H1 (cell line): Measurements from ENCODE around the gene SLC35F1. TPM values are rescaled to one million over a fixed set of nuclear protein-coding genes. Genes with fewer than 3 reads are reported as not detected.

Experiments used
- CTCF ChIA-PET: fragments of 300-600 bp; sonication (Branson Sonifier 250); formaldehyde crosslinking; loops from one replicate; lab custom pipeline; 2021; ENCODE audit not compliant: partially characterized antibody; lab: Charles Lee
- POLR2A ChIA-PET: fragments of 300-600 bp; sonication (Branson Sonifier 250); formaldehyde crosslinking; loops from one replicate; lab custom pipeline; 2021; ENCODE audit warnings: inconsistent platforms; ENCODE audit not compliant: partially characterized antibody; lab: Charles Lee
- DNase-seq, 2 experiments: peaks; one replicate each; pipeline versions ENCODE4 v3.0.0 to v3.0.0-alpha.2; 2010 to 2022; ENCODE audit warnings: low spot score in 2 of 2, low read depth in 1 of 2, mixed read lengths in 1 of 2
- FAIRE-seq: peaks from 2 replicates; lab custom pipeline; 2011; peaks lifted over from hg19 to GRCh38; lab: Jason Lieb, UNC
- H2AFZ ChIP-seq: 2 replicates; pipeline ENCODE4 v1.8.1; 2012; ENCODE audit warnings: low read length, inconsistent platforms
- H2AK5ac ChIP-seq: 2 replicates; pipeline ENCODE4 v1.6.1; 2013; ENCODE audit warnings: low read depth, low read length
- H2BK120ac ChIP-seq: replicated peaks from 2 replicates; pipeline ENCODE3; 2013; ENCODE audit warnings: low read depth, low read length, inconsistent platforms
- H2BK12ac ChIP-seq: 2 replicates; pipeline ENCODE4 v1.6.1; 2013; ENCODE audit warnings: low read depth, low read length
- H2BK15ac ChIP-seq: 2 replicates; pipeline ENCODE4 v1.6.1; 2013; ENCODE audit warnings: low read length
- H2BK20ac ChIP-seq: 2 replicates; pipeline ENCODE4 v1.6.1; 2013; ENCODE audit warnings: low read length
- H2BK5ac ChIP-seq: 2 replicates; pipeline ENCODE4 v1.6.1; 2013; ENCODE audit warnings: low read depth, low read length
- H3K14ac ChIP-seq: 2 replicates; pipeline ENCODE4 v1.6.1; 2013; ENCODE audit warnings: inconsistent platforms; ENCODE audit not compliant: insufficient read length
- H3K18ac ChIP-seq: 2 replicates; pipeline ENCODE4 v1.6.1; 2013; ENCODE audit warnings: low read length; ENCODE audit errors: extremely low read depth
- H3K23ac ChIP-seq: 2 replicates; pipeline ENCODE4 v1.6.1; 2013; ENCODE audit warnings: inconsistent platforms; ENCODE audit not compliant: insufficient read length
- H3K23me2 ChIP-seq: 2 replicates; pipeline ENCODE4 v1.6.1; 2013; ENCODE audit warnings: low read depth, low read length
- H3K27ac ChIP-seq: 2 replicates; pipeline ENCODE4 v1.6.1; 2011; ENCODE audit warnings: low read depth, low read length, inconsistent platforms
- H3K27me3 ChIP-seq, 4 experiments: replicated peaks in 1 of 4; 1 replicate in 1 of 4; 2 replicates in 3 of 4; pipeline versions ENCODE4 v1.6.1 to v1.8.1; 2011 to 2013; ENCODE audit warnings: low read length in 3 of 4, mild to moderate bottlenecking in 3 of 4, inconsistent platforms in 2 of 4, mixed read lengths in 2 of 4, moderate library complexity in 1 of 4; ENCODE audit not compliant: control insufficient read depth in 3 of 4, insufficient read depth in 3 of 4; ENCODE audit errors: extremely low read depth in 1 of 4
- H3K36me3 ChIP-seq, 4 experiments: 2 replicates each; pipeline versions ENCODE4 v1.6.1 to v1.8.1; 2011 to 2013; ENCODE audit warnings: mild to moderate bottlenecking in 4 of 4, low read length in 3 of 4, moderate library complexity in 2 of 4, control low read depth in 1 of 4, inconsistent platforms in 1 of 4; ENCODE audit not compliant: insufficient read depth in 4 of 4, control insufficient read depth in 2 of 4
- H3K4ac ChIP-seq: replicated peaks from 2 replicates; pipeline ENCODE3; 2013; ENCODE audit warnings: low read length, low read depth, mixed read lengths, inconsistent platforms; ENCODE audit not compliant: insufficient read length
- H3K4me1 ChIP-seq, 4 experiments: replicated peaks in 1 of 4; 1 replicate in 1 of 4; 2 replicates in 3 of 4; pipeline versions ENCODE4 v1.6.1 to v1.8.1; 2011 to 2013; ENCODE audit warnings: low read length in 3 of 4, inconsistent platforms in 2 of 4, mixed read lengths in 1 of 4; ENCODE audit not compliant: insufficient read depth in 4 of 4, control insufficient read depth in 3 of 4
- H3K4me2 ChIP-seq, 2 experiments: 2 replicates each; pipeline versions ENCODE4 v1.6.1 to v1.8.1; 2011 to 2013; ENCODE audit warnings: low read depth in 2 of 2, low read length in 2 of 2, control low read depth in 1 of 2, inconsistent platforms in 1 of 2, mild to moderate bottlenecking in 1 of 2; ENCODE audit not compliant: insufficient read depth in 1 of 2
- H3K4me3 ChIP-seq, 4 experiments: fragments of 200-600, 300-600 bp in 1 of 4; sonication (generic), shearing (Covaris generic), sonication (Bioruptor Twin) in 1 of 4; 2 replicates each; pipeline versions ENCODE4 v1.5.1 to v1.8.1; 2011 to 2016; ENCODE audit warnings: low read length in 4 of 4, low read depth in 3 of 4, control low read depth in 2 of 4, inconsistent platforms in 2 of 4, mild to moderate bottlenecking in 2 of 4, mixed read lengths in 1 of 4, moderate library complexity in 1 of 4; ENCODE audit not compliant: insufficient read depth in 2 of 4; ENCODE audit errors: extremely low read depth in 1 of 4
- H3K56ac ChIP-seq: replicated peaks from 2 replicates; pipeline ENCODE3; 2013; ENCODE audit warnings: low read depth, mild to moderate bottlenecking, mixed read lengths, low read length, inconsistent platforms; ENCODE audit not compliant: insufficient read length
- H3K79me1 ChIP-seq: 2 replicates; pipeline ENCODE4 v1.6.1; 2013; ENCODE audit warnings: low read depth, low read length, control low read depth
- H3K79me2 ChIP-seq, 2 experiments: 2 replicates each; pipeline versions ENCODE4 v1.6.1 to v1.8.1; 2012 to 2013; ENCODE audit warnings: low read length in 2 of 2, mild to moderate bottlenecking in 2 of 2, inconsistent platforms in 1 of 2; ENCODE audit not compliant: insufficient read depth in 2 of 2, control insufficient read depth in 1 of 2
- H3K9ac ChIP-seq, 4 experiments: replicated peaks in 1 of 4; 1 replicate in 1 of 4; 2 replicates in 3 of 4; pipeline versions ENCODE4 v1.6.1 to v1.8.1; 2011 to 2013; ENCODE audit warnings: low read depth in 3 of 4, low read length in 3 of 4, control low read depth in 2 of 4, mild to moderate bottlenecking in 2 of 4, moderate library complexity in 2 of 4, inconsistent platforms in 1 of 4; ENCODE audit errors: extremely low read depth in 1 of 4
- H3K9me3 ChIP-seq, 2 experiments: 2 replicates each; pipeline versions ENCODE4 v1.6.1 to v1.8.1; 2012 to 2013; ENCODE audit warnings: mild to moderate bottlenecking in 2 of 2, moderate library complexity in 2 of 2, control low read depth in 1 of 2, inconsistent platforms in 1 of 2, low read depth in 1 of 2, low read length in 1 of 2, mixed read lengths in 1 of 2; ENCODE audit not compliant: insufficient read depth in 2 of 2
- H4K20me1 ChIP-seq, 2 experiments: replicated peaks in 1 of 2; 2 replicates each; pipeline versions ENCODE3 to v1.8.1; 2011 to 2013; ENCODE audit warnings: inconsistent platforms in 2 of 2, low read length in 2 of 2, mild to moderate bottlenecking in 1 of 2; ENCODE audit not compliant: insufficient read depth in 2 of 2, control insufficient read depth in 1 of 2
- H4K5ac ChIP-seq: 2 replicates; pipeline ENCODE4 v1.6.1; 2013; ENCODE audit warnings: low read length, low read depth, mixed read lengths, inconsistent platforms; ENCODE audit not compliant: insufficient read length
- H4K8ac ChIP-seq: 2 replicates; pipeline ENCODE4 v1.8.0; 2013; ENCODE audit warnings: mild to moderate bottlenecking, moderate library complexity, low read length, inconsistent platforms; ENCODE audit not compliant: insufficient read depth; ENCODE audit errors: extremely low read depth
- H4K91ac ChIP-seq: replicated peaks from 2 replicates; pipeline ENCODE3; 2013; ENCODE audit warnings: low read length, mixed read lengths, inconsistent platforms; ENCODE audit not compliant: insufficient read length
- BACH1 ChIP-seq: IDR thresholded peaks from 2 replicates; pipeline ENCODE4 v1.6.1; 2012; ENCODE audit warnings: low read length, improper control_type of control experiment
- BCL11A ChIP-seq, 2 experiments: IDR thresholded peaks; one replicate each; pipeline ENCODE4 v1.6.1; 2011; ENCODE audit warnings: low read depth in 2 of 2, low read length in 2 of 2, mild to moderate bottlenecking in 2 of 2
- EZH2 ChIP-seq: fragments of 200-600 bp; sonication (generic); IDR thresholded peaks from 2 replicates; pipeline ENCODE4 v1.7.1; 2012; ENCODE audit warnings: low read depth, mild to moderate bottlenecking, moderate library complexity, low read length, inconsistent platforms; ENCODE audit not compliant: severe bottlenecking
- GTF2F1 ChIP-seq: IDR thresholded peaks from 2 replicates; pipeline ENCODE4 v1.6.1; 2012; ENCODE audit warnings: low read depth, low read length, improper control_type of control experiment, borderline replicate concordance
- HDAC6 ChIP-seq: IDR thresholded peaks from one replicate; pipeline ENCODE4 v1.7.1; 2012; ENCODE audit warnings: low read depth, mild to moderate bottlenecking, inconsistent platforms, low read length, moderate library complexity
- JUN ChIP-seq: IDR thresholded peaks from 2 replicates; pipeline ENCODE4 v1.6.1; 2011; ENCODE audit warnings: low read depth, mild to moderate bottlenecking, improper control_type of control experiment, low read length
- RXRA ChIP-seq: IDR thresholded peaks from 2 replicates; pipeline ENCODE4 v1.6.1; 2011; ENCODE audit warnings: low read depth, mild to moderate bottlenecking, low read length, moderate library complexity; ENCODE audit not compliant: insufficient read depth
- SP1 ChIP-seq: IDR thresholded peaks from 2 replicates; pipeline ENCODE4 v1.6.1; 2011; ENCODE audit warnings: low read depth, low read length
- SP4 ChIP-seq: IDR thresholded peaks from 2 replicates; pipeline ENCODE4 v1.6.1; 2012; ENCODE audit warnings: low read length, inconsistent platforms
- WGBS, 2 experiments: shearing (Covaris generic) in 1 of 2; methylation state at CpG; one replicate each; pipeline versions ENCODE4 v1.1.6 to v1.1.7; 2013 to 2015; ENCODE audit warnings: low lambda C conversion rate in 2 of 2, mixed read lengths in 2 of 2, inconsistent platforms in 1 of 2, low coverage in 1 of 2, missing lambda C conversion rate in 1 of 2; ENCODE audit not compliant: insufficient replicate concordance in 2 of 2, insufficient coverage in 1 of 2, insufficient read length in 1 of 2; ENCODE audit errors: extremely low coverage in 1 of 2, missing lambda C conversion rate in 1 of 2; 5-methylcytosine and 5-hydroxymethylcytosine counted together
- polyA plus RNA-seq, 7 experiments: library from polyadenylated mRNA; depleted of rRNA in 3 of 7; stranded (reverse) in 5 of 7; unstranded in 2 of 7; fragments of >200 nt in 5 of 7; fragments of 200-250 nt in 2 of 7; gene quantifications; 1 replicate in 5 of 7; 2 replicates in 1 of 7; 4 replicates in 1 of 7; pipeline versions ENCODE4 v1.2.1 to v1.2.3, GENCODE V29; 2011 to 2013; ENCODE audit warnings: missing spikeins in 2 of 7, mixed read lengths in 2 of 7
- total RNA-seq: library from RNA; stranded (reverse); fragmentation: NEBNext Ultra II Directional; extraction: Animal tissue kit (Norgen Biotek cat#: 25700); gene quantifications from 2 replicates; pipeline ENCODE4 v1.2.1, GENCODE V29; 2021

SLC35F1 gene
- total and polyA plus RNA-seq, 2 of the 8 experiments (the other 6 are each of a cell fraction or from before 2014, with no cell fraction given) = 7.0 to 10.0 TPM

GRCh38 chr6:117929501-117929900 lies 22.4 kb downstream of the SLC35F1 start:
- no peak overlapping the region for H3K18ac ChIP-seq
- H2BK120ac ChIP-seq = no peak overlapping the region
- no peak overlapping the region for H3K56ac ChIP-seq
- peaks cover 3 to 8% of the 10 kb centered on the region in 2 experiments; a peak in 3 of 4 replicates for H3K9me3 ChIP-seq
- no peaks in the 10 kb centered on the region for H3K27me3 ChIP-seq
- no peak overlapping the region for H2BK15ac ChIP-seq
- no peak overlapping the region for H4K91ac ChIP-seq
- no peaks in the 10 kb centered on the region for H4K20me1 ChIP-seq
- H4K8ac ChIP-seq = no peak overlapping the region
- H2AK5ac ChIP-seq = no peak overlapping the region
- H3K4me3 ChIP-seq = no peak overlapping the region
- no peak overlapping the region for H2AFZ ChIP-seq
- CTCF ChIA-PET = interaction anchor here (1.4 kb wide), 1 partner anchor 18 kb away, joined by 3 read pairs; no protein-coding TSS in a partner anchor
- WGBS, 2 experiments = 88% methylated on average over 1 of the region's 1 CpG; no CpG with 5 or more reads in 1 of the 2 experiments
- no peak overlapping the region for H3K9ac ChIP-seq
- FAIRE-seq = no peak
- peaks cover 0 to 3% (median 0%) of the 10 kb centered on the region in 4 experiments; a peak in 1 of 7 replicates for H3K4me1 ChIP-seq
- no peak overlapping the region for H2BK5ac ChIP-seq
- H2BK12ac ChIP-seq = no peak overlapping the region
- H3K14ac ChIP-seq = no peak overlapping the region
- H3K79me2 ChIP-seq = no peaks in the 10 kb centered on the region
- H3K36me3 ChIP-seq = no peaks in the 10 kb centered on the region; a peak in 1 of 8 replicates
- H3K23ac ChIP-seq = no peak overlapping the region
- no peak for DNase-seq
- H3K4me2 ChIP-seq = no peak overlapping the region
- H4K5ac ChIP-seq = no peak overlapping the region
- H3K23me2 ChIP-seq = no peaks in the 10 kb centered on the region
- no peak overlapping the region for H3K27ac ChIP-seq
- no peak overlapping the region for H2BK20ac ChIP-seq
- POLR2A ChIA-PET = interaction anchor here (0.9 kb wide), 1 partner anchor 10 kb away, joined by 3 read pairs; no protein-coding TSS in a partner anchor
- H3K4ac ChIP-seq = no peak overlapping the region
- no peaks in the 10 kb centered on the region for H3K79me1 ChIP-seq
- TF ChIP-seq GTF2F1 = no peak
- no peak for TF ChIP-seq JUN
- no peak for TF ChIP-seq SP1
- TF ChIP-seq EZH2 = no peak
- TF ChIP-seq RXRA = no peak
- TF ChIP-seq BACH1 = no peak
- TF ChIP-seq SP4 = no peak
- no peak for TF ChIP-seq HDAC6
- TF ChIP-seq BCL11A (IDR thresholded peaks at IDR 0.05; ENCODE audit: low read depth in 2 of 2, low read length in 2 of 2) = no peak
